ENCODE measurements around the gene SEMA7A. TPM values are rescaled to one million over a fixed set of nuclear protein-coding genes. Genes with fewer than 3 reads are reported as not detected.

SEMA7A gene
- total RNA-seq, 3 donors from 2014 or later, result 0.80 to 1.3 (median 0.88) TPM

- Histone ChIP-seq H3K27me3 (no peaks in the 10 kb centered on the region), H3K36me3 (peaks cover 19% of the 10 kb centered on the region), H3K4me3 (no peak overlapping the region), H3K27ac (no peak overlapping the region), H3K4me1 (no peaks in the 10 kb centered on the region), H3K9me3 (no peaks in the 10 kb centered on the region)
- DNase-seq (ENCODE audit: low spot score in 2 of 2), result no peak
- intact Hi-C loops (cut with DNase I; ENCODE audit: low total_unique reads), result no loop called here
- TF ChIP-seq POLR2AphosphoS5 (IDR thresholded peaks at IDR 0.05), result no peak
- no peak for TF ChIP-seq POLR2A (IDR thresholded peaks at IDR 0.05)
- no peak for TF ChIP-seq CTCF (IDR thresholded peaks at IDR 0.05)
Measured at GRCh38 chr15:74449643-74450205, 16.0 kb upstream of the SEMA7A start.

GRCh38 chr15:74449095-74449494 lies 15.3 kb upstream of the SEMA7A start:
- intact Hi-C loops (cut with DNase I; ENCODE audit: low total_unique reads), result no loop called here
- TF ChIP-seq POLR2A (IDR thresholded peaks at IDR 0.05), result no peak
- no peak for TF ChIP-seq CTCF (IDR thresholded peaks at IDR 0.05)
- no peak for TF ChIP-seq POLR2AphosphoS5 (IDR thresholded peaks at IDR 0.05)

GRCh38 chr15:74445816-74446763 lies 12.3 kb upstream of the SEMA7A start:
- H3K9me3 ChIP-seq, result no peaks in the 10 kb centered on the region
- intact Hi-C loops (cut with DNase I; ENCODE audit: low total_unique reads), result no loop called here
- peak in 1 of 2 donors; percentile 7 for DNase-seq (ENCODE audit: low spot score in 2 of 2)
- peaks cover 19% of the 10 kb centered on the region for H3K36me3 ChIP-seq
- no peaks in the 10 kb centered on the region for H3K4me1 ChIP-seq
- TF ChIP-seq CTCF (IDR thresholded peaks at IDR 0.05), result no peak
- no peak for TF ChIP-seq POLR2A (IDR thresholded peaks at IDR 0.05)
- TF ChIP-seq POLR2AphosphoS5 (IDR thresholded peaks at IDR 0.05), result no peak
- no peak overlapping the region for H3K4me3 ChIP-seq
- H3K27ac ChIP-seq, result no peak overlapping the region
- H3K27me3 ChIP-seq, result no peaks in the 10 kb centered on the region

More at GRCh38 chr15:74449095-74449494, 15.3 kb upstream of the SEMA7A start:
- H3K4me1 ChIP-seq, result no peaks in the 10 kb centered on the region
- H3K27me3 ChIP-seq, result no peaks in the 10 kb centered on the region
- no peak overlapping the region for H3K27ac ChIP-seq
- DNase-seq (ENCODE audit: low spot score in 2 of 2), result no peak
- no peaks in the 10 kb centered on the region for H3K9me3 ChIP-seq
- H3K4me3 ChIP-seq, result no peak overlapping the region
- H3K36me3 ChIP-seq, result peaks cover 19% of the 10 kb centered on the region

GRCh38 chr15:74444106-74445062 lies 10.6 kb upstream of the SEMA7A start:
- Histone ChIP-seq H3K4me3 (no peak overlapping the region), H3K36me3 (peaks cover 14% of the 10 kb centered on the region), H3K4me1 (no peaks in the 10 kb centered on the region), H3K27me3 (no peaks in the 10 kb centered on the region), H3K9me3 (no peaks in the 10 kb centered on the region), H3K27ac (no peak overlapping the region)
- TF ChIP-seq CTCF (IDR thresholded peaks at IDR 0.05), result no peak
- TF ChIP-seq POLR2AphosphoS5 (IDR thresholded peaks at IDR 0.05), result no peak
- no peak for TF ChIP-seq POLR2A (IDR thresholded peaks at IDR 0.05)
- peak in 1 of 2 donors; percentile 28 for DNase-seq (ENCODE audit: low spot score in 2 of 2)
- intact Hi-C loops (cut with DNase I; ENCODE audit: low total_unique reads), result no loop called here
